Loucy (cell line): ENCODE measurements around the gene GABBR2.

Source experiments
- CTCF ChIP-seq: fragments of 200-600 bp; sonication (generic); conservative IDR thresholded peaks from 2 replicates; pipeline ENCODE4 v1.5.1; 2014; ENCODE audit warnings: mild to moderate bottlenecking, antibody characterized with exemption, low read length
- EZH2phosphoT487 ChIP-seq: fragments of 200-600 bp; IDR thresholded peaks from 2 replicates; pipeline ENCODE4 v1.6.1; 2018; ENCODE audit warnings: antibody characterized with exemption, mild to moderate bottlenecking, moderate library complexity, borderline replicate concordance

GRCh38 chr9:98263080-98263479 is 445.7 kb downstream of the GABBR2 start:
- TF ChIP-seq CTCF (no peak), EZH2phosphoT487 (no peak)
